H1 (cell line): Measurements from ENCODE around the gene SORCS3. TPM values are rescaled to one million over a fixed set of nuclear protein-coding genes. Genes with fewer than 3 reads are reported as not detected.

Source experiments
- EP300 ChIP-seq, 2 experiments: IDR thresholded peaks; 1 replicate in 1 of 2; 2 replicates in 1 of 2; pipeline ENCODE4 v1.6.1; 2011 to 2012; ENCODE audit warnings: low read depth in 2 of 2, low read length in 2 of 2, mild to moderate bottlenecking in 2 of 2, borderline replicate concordance in 1 of 2, inconsistent platforms in 1 of 2, moderate library complexity in 1 of 2
- SP4 ChIP-seq: IDR thresholded peaks from 2 replicates; pipeline ENCODE4 v1.6.1; 2012; ENCODE audit warnings: low read length, inconsistent platforms
- polyA plus RNA-seq, 7 experiments: library from polyadenylated mRNA; depleted of rRNA in 3 of 7; stranded (reverse) in 5 of 7; unstranded in 2 of 7; fragments of >200 nt in 5 of 7; fragments of 200-250 nt in 2 of 7; gene quantifications; 1 replicate in 5 of 7; 2 replicates in 1 of 7; 4 replicates in 1 of 7; pipeline versions ENCODE4 v1.2.1 to v1.2.3, GENCODE V29; 2011 to 2013; ENCODE audit warnings: missing spikeins in 2 of 7, mixed read lengths in 2 of 7
- total RNA-seq: library from RNA; stranded (reverse); fragmentation: NEBNext Ultra II Directional; extraction: Animal tissue kit (Norgen Biotek cat#: 25700); gene quantifications from 2 replicates; pipeline ENCODE4 v1.2.1, GENCODE V29; 2021

The SORCS3 gene
- total and polyA plus RNA-seq, 2 of the 8 experiments (the other 6 are each of a cell fraction or from before 2014, with no cell fraction given): 0.26 to 0.88 TPM

- TF ChIP-seq SP4 (no peak), EP300 (IDR thresholded peaks at IDR 0.05; ENCODE audit: borderline replicate concordance in 1 of 2, low read depth in 2 of 2, low read length in 2 of 2) (no peak)
- TF ChIP-seq, all 59 proteins: peak for 4
Observed at GRCh38 chr10:104641187-104641936, at the start of gene SORCS3 (continued).
